Measurements from ENCODE around the gene PPRC1. TPM values are rescaled to one million over a fixed set of nuclear protein-coding genes. Genes with fewer than 3 reads are reported as not detected.

The PPRC1 gene
- total RNA-seq, 1 donor from 2014 or later: 23.3 TPM

DNA sequence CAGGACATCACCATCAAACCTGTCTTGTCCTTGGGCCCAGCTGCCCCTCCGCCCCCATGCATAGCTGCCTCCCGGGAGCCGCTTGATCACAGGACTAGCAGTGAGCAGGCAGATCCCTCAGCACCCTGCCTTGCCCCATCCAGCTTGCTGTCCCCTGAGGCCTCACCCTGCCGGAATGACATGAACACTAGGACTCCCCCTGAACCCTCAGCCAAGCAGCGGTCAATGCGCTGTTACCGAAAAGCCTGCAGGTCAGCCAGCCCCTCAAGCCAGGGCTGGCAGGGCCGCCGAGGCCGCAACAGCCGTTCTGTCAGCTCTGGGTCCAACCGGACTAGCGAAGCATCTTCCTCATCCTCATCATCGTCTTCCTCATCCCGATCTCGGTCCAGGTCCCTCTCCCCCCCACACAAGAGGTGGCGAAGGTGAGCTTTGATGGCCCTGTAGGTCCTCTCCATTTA lies 14.2 kb downstream of the PPRC1 start:
- no peak for DNase-seq

DNA sequence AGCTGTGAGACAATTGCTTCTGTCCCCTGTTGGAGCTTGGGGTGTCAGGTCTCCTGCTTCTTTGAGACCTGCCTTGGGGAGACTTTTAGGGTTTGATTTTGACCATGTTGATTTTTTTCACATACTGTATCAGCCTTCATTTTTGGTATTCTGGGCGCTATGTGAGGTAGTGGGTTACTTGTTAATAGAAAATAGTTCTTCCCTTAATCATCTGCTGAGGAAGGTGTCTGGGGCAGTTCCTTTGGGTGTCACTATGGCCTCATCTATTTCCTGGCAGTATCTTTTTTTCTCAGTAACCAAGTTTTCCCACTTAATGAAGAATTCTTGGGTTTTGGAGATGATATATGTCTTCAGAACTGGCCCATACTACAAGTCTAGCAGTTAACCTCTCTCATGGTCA lies 14.7 kb downstream of the PPRC1 start:
- no peak for DNase-seq

DNA sequence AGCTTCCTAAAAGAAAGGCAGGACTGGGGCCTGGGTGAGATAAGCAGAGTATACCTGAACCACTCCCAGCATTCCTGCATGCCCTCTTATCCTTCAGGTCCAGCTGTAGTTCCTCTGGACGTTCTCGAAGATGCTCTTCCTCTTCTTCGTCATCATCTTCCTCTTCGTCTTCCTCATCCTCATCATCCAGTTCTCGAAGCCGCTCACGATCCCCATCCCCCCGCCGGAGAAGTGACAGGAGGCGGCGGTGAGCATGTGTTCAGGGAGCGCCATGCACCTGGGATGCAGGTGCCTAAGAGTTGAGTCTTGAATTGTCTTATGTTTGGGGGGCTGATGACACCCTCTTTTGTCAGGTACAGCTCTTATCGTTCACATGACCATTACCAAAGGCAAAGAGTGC lies 15.4 kb downstream of the PPRC1 start:
- DNase-seq: no peak

DNA sequence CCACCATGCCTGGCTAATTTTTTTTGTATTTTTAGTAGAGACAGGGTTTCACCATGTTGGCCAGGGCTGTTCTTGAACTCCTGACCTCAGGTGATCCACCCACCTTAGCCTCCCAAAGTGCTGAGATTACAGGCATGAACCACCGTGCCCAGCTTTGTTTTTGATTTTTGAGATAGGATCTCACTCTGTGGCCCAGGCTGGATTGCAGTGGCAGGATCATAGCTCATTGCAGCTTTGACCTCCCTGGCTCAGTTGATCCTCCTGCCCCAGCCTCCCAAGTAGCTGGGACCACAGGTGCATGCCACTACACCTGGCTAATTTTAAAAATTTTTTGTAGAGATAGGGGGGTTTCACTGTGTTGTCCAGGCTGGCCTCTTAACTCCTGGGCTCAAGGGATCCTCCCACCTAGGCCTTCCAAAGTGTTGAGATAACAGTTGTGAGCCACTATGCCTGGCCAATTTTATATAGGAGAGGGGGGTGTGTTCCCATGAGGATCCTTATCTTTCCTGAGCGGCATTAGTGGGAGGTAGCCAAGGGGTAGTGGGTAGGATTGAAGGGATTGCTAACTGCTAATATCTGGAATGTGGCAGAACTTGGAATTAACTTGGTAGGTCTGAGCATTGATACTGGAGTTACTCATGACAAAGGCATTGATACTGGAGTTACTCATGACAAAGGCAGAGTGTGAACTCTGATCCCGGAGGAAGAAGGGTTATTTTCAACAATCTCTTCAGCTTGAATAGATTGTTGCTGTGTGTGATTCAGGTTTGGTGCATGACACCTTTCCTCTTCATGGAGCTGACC lies 18.3 kb downstream of the PPRC1 start:
- DNase-seq: no peak

DNA sequence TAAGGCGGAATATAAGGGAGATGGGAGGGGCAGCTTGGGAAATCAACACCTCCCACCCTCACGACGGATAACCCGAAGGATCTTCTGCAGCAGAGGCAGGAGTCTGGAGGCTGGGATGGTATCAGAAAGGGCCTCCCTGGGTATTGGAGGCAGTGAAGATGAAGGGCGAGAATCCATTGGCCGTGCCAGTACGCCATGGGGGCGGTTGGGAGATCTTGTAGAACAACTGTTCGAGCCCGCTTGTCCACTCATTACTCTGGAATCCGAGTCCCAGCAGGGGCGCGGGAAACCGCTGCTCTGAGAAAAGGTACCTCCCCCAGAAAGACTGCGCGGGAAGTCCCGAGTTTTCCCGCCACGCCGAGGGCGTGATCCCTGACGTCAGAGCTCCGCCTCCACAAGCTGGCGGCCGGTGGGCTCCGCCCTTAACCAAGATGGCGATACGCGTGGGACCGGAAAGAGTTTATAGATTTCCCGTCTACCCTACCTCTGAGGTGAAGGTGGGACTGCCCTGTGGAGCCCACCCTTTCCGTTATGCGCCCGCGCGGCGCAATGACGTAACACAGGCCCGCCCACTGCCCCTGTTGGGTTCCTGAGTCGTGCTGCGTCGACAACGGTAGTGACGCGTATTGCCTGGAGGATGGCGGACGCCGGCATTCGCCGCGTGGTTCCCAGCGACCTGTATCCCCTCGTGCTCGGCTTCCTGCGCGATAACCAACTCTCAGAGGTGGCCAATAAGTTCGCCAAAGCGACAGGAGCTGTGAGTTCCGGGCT lies 19.1 kb downstream of the PPRC1 start, which contains the start of gene NOLC1:
NOLC1 (plus strand) TSS at position 616 of the 771 bp plus-strand sequence; CDS start at position 638, 22 bp downstream.
- DNase-seq: peak; percentile 99

DNA sequence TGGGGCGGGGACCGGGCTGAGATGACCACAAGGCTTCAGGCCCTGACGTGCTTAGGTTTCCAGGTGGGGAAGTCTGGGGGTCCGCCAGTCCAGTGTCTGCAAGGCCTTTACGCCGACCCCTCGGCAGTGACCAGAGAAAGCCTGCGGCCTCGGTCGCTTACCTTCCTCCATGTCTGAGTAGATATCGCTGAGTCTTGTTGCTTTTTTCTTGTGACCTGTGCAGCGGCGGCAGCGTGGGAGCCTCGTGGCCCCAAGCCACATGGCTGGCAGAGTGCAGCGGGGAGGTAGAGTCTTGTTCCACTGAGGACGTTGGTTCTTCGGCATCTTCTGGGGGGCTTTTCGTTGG lies 19.7 kb downstream of the PPRC1 start:
- DNase-seq: no peak

DNA sequence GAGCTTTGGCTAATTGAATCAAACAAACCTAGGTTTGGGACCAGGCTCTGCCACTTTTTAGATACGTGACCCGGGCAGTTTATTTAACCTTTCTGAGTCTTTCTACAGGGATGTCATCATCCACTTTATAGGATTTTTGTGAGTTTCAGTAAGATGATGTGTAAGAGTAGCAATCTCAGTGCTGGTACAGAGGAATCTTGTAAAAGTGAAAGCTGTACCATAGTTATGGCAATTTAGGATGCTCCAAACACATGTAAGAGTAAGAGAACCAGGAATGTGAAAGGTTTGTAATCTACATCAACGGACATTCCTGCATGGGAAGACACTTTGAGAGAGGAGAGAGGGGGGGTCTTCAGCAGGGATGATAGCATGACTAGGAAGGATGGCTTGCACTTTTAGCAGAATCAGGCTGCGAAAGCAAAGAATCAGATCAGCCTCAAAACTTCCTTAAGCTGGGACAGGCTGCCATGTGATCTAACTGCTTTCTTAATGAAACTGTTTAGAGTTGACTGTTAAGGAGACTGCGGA lies 20.3 kb downstream of the PPRC1 start:
- DNase-seq: no peak

DNA sequence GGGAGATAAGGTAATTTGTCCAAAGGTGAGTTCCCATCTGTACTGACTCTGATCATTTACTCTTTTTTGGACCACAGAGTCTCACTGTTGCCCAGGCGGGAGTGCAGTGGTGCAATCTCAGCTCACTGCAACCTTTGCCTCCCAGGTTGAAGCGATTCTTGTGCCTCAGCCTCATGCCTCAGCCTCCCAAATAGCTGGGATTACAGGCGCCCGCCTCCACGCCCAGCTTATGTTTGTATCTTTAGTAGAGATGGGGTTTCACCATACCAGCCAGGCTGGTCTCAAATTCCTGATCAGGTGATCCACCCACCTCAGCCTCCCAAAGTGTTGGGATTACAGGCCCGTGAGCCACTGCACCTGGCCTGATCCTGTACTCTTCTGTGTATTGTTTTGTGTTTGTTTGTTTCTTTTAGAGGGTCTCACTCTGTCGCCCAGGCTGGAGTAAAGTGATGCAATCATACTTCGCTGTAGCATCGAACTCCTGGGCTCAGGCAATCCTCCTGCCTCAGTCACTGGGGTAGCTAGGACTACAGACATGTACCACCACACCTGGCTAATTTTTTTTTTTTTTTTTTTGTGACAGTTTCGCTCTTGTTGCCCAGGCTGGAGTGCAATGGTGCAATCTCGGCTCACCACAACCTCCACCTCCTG lies 21.8 kb downstream of the PPRC1 start:
- no peak for DNase-seq

DNA sequence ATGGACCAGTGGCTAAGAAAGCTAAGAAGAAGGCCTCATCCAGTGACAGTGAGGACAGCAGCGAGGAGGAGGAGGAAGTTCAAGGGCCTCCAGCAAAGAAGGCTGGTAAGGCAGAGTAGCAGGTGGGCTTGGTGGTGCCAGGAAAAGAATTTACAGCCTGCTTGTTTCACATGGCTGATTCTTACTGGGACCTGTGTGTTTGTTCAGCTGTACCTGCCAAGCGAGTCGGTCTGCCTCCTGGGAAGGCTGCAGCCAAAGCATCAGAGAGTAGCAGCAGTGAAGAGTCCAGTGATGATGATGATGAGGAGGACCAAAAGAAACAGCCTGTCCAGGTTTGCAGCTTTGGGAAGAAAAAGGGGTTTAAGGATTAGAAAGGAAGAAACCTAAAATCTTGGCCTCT lies 24.4 kb downstream of the PPRC1 start:
- no peak for DNase-seq

DNA sequence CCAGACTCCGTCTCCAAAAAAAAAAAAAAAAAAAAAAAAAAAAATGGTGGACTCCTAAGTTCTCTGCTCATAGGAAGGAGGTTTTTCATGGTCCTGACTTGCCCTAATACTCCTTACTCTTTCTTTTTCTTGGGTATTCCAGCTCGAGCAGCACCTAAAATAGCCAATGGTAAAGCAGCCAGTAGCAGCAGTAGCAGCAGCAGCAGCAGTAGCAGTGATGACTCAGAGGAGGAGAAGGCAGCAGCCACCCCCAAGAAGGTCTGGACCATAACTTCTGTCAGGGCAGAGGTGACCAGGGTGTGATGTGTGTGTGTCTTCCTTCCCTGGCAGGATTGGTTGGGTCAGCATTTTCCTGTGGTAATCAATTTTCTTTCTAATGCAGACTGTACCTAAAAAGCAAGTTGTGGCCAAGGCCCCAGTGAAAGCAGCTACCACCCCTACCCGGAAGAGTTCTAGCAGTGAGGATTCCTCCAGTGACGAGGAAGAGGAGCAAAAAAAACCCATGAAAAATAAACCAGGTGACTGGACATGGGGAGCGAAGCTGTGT lies 26.3 kb downstream of the PPRC1 start:
- no peak for DNase-seq

DNA sequence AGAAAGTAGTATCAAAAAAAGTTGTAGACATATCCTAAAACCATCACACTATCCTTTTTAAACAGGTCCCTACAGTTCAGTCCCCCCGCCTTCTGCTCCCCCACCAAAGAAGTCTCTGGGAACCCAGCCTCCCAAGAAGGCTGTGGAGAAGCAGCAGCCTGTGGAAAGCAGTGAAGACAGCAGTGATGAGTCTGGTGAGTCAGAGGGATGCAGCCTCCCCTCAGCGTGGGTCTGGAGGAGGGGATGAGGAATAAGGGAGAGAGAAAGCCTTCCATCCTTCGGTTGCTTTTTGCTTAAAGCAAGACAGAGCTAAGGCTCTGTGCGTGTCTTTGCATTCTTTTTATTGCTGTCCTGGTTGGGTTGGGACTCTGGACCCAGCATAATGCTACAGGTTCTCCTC lies 27.0 kb downstream of the PPRC1 start:
- DNase-seq: no peak

DNA sequence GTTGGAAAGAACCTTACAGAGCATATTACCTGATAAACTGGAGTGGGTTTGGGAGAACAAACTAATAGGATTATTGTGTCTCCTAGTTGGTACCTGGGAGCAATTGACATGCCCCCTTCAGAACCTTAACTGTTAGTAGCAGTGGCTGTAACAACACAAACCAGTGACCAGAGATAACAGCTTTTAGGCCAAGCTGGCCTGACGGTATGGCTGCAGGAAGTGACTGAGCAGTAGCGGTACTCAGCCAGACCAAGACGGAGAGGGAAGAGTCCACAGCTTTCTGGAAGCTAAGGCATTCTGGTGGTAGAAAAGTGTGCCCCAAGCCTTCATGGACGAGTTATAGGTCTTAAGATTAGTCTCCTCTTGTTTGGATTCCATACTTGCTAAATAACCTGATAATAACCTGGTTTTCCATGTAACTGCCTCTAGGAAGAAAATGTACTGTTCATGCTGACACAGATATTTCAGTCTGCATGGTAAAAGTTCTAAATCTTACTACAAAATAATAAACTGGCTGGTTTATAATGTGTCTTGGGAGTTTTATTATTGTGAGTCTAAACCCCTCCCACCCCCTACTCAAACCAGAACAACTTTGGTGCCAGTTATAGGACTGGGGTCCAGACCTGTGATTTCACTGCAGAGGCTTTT lies 30.6 kb downstream of the PPRC1 start:
- no peak for DNase-seq

DNA sequence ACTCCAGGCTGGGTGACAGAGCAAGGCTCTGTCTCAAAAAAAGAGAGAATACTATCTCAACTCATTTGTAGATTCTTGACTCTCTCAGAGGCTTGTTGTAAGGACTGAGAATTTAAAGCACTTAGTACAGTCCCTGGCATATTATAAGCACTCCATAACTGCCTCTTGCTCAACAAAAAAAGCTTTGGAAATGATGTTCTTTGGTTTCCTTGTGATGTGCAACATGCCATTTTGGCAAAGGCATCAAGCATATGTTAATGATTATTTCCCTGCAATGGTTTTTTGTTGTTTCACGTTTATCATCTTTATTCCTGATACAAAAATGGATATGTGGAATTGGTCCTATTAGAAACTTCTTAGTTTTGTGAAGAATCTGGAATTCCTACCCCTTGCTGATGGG lies 35.0 kb downstream of the PPRC1 start:
- peak; percentile 8 for DNase-seq

DNA sequence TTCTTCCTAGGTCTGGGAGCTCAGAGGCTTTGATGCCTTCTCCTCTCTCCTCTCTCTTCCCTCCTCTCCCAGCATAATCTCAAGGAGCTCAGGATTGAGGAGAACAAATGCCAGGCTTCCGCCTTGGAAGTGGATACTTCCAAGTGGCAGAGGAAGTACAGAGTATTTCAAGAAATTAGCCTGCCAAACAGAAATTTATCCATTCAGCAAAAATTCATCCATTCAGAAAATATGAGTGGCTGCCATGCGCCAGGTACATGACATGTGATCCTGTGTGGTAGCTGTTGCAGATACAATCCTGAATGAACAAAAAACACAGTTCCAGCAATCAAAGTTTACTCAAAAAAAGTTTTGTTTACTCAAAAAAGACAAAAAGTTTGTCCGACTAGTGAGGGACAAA lies 37.8 kb downstream of the PPRC1 start:
- no peak for DNase-seq

DNA sequence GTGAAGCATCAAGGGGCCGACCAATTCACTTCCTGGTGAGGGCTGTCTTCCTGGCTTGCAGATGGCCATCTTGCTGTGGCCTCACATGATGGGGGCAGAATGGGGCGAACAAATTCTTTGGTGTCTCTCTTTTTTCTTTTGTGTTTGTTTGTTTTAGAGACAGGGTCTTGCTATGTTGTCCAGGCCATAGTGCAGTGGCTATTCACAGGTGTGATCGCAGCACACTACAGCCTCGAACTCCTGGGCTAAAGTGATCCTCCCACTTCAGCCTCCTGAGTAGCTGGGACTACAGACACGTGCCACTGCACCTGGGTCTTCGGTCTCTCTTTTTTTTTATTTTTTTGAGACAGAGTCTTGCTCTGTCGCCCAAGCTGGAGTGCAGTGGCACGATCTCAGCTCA lies 39.4 kb downstream of the PPRC1 start:
- no peak for DNase-seq

DNA sequence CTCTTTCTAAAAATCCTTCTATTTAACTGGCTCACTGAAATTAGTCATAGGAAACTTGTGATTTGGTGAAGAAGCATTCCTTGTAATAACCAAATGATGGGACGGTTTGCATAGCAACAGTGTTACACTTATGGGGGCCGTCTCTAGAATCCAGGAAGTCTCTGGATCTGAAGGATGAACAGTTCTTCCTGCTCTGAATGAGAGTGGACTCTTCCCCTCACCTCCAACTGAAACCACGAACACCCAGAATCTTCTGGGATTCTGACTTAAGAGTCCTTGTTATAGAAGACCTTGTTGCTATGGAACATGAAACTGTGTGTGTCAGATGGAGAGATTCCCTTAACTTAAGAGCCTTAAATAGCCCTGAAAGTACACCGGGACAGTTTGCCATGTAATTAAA lies 42.6 kb downstream of the PPRC1 start:
- DNase-seq: no peak

DNA sequence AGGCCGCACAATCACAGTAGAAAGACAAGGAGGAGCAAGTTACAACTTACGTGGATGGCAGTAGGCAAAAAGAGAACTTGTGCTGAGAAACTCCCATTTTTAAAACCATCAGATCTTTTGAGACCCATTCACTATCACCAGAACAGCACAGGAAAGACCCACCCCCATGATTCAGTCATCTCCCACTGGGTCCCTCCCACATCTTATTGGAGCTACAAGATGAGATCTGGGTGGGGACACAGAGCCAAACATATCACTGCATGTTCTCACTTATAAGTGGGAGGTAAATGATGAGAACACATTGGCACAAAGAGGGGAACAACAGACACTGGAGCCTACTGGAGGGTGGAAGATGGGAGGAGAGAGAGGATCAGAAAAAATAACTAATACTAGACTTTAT lies 51.8 kb downstream of the PPRC1 start:
- no peak for DNase-seq

DNA sequence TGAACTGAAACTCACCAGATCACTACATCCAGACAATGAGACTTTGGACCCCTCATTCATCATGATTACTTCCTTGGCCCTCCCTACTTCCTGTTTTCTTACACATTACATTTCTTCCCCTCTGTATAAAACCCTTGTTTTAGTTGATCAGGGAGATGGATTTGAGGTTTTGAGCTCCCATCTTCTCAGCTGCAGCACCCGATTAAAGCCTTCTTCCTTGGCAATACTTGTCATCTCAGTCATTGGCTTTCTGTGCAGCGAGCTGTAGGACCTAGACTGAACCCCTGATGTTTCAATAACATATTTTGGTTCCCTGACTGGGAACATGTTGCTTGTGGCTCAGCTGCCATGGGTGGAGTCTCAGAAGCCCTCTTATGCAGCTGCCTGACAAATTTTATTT lies 52.4 kb downstream of the PPRC1 start:
- DNase-seq: no peak

DNA sequence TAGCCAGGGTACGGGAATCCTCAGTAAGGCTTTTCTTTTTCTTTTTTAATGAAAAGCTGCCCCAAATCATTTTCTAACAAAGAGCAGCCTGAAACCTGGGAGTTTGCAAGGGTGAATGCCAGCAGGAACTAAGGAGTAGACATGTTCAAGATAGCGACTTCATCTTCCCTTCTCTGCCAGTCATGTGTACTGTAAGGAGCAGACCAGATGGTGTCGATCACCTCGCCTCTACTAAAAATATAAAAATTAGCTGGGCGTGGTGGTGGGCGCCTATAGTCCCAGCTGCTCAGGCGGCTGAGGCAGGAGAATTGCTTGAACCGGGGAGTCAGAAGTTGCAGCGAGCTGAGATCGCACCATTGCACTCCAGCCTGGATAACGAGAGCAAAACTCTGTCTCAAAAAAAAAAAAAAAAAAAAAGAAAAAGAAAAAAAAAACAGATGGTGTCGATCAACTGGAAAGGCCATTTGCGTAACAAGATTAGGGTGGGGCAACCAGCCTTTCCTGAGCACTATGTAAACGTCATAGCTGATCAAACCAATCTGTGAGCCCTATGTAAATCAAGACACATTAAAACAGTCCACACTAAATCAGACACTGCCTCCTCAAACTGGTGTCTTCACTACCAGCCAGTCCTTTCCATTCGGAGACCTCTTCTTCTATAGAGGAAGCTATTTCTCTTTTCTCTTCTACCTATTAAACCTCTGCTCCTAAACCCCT lies 53.1 kb downstream of the PPRC1 start:
- peak; percentile 3 for DNase-seq

DNA sequence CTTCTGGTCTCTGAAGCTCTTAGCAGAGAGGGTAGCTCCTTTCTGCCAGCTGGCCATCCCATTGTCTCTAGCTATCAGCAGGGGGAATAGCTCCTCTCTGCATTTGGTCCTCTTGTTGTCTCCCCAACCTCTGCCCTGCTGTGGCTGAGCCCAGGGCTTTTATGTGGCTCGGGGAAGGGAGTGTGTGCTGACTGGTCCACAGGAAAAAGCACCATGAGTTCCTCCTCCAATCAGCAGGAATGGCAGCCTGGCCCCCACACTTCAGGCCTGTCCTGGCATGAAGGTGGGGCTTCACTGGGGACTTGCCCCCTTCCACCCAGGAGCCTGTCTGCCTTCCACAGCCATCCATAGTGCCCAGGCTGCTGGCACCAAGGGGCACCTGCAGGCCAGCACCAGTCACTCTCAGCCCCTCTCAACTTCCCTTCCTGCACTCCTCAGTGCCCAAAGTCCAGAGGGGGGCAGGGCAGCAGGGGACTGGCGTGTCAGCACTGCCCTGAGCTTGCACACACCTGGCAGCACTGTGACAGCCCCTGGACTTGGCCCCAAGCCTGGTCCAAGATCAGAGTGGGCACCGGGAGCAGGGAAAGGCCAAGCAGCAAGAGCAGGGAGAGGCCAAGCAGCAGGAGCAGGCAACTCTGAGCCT lies 55.6 kb downstream of the PPRC1 start:
- DNase-seq: no peak

Measured in skin of body (tissue), 2 donors.